Fibroblast of lung (primary cell): ENCODE results near the gene RHOJ. TPM values are rescaled to one million over a fixed set of nuclear protein-coding genes. Genes with fewer than 3 reads are reported as not detected.

Experiments used
- DNase-seq, 2 donors: peaks; one replicate each; pipeline versions ENCODE4 v3.0.0 to v3.0.0-alpha.2; 2010; ENCODE audit warnings: low read depth in 2 of 2
- H2AFZ ChIP-seq: 2 replicates; pipeline ENCODE4 v1.5.1; 2012; ENCODE audit warnings: low read length, control low read depth, inconsistent platforms
- H3K27ac ChIP-seq: 2 replicates; pipeline ENCODE4 v1.5.1; 2011; ENCODE audit warnings: low read length, control low read depth; ENCODE audit not compliant: insufficient read depth
- H3K27me3 ChIP-seq: 2 replicates; pipeline ENCODE4 v1.5.1; 2011; ENCODE audit warnings: mild to moderate bottlenecking, low read length; ENCODE audit not compliant: control insufficient read depth, insufficient read depth
- H3K36me3 ChIP-seq: 2 replicates; pipeline ENCODE4 v1.5.1; 2011; ENCODE audit warnings: low read length; ENCODE audit not compliant: control insufficient read depth, insufficient read depth
- H3K4me1 ChIP-seq: 2 replicates; pipeline ENCODE4 v1.5.1; 2011; ENCODE audit warnings: low read length; ENCODE audit not compliant: control insufficient read depth, insufficient read depth; ENCODE audit errors: extremely low read depth
- H3K4me2 ChIP-seq: 2 replicates; pipeline ENCODE4 v1.5.1; 2011; ENCODE audit warnings: low read length, control low read depth; ENCODE audit not compliant: insufficient read depth; ENCODE audit errors: extremely low read depth
- H3K4me3 ChIP-seq, 4 experiments: fragments of 200-600 bp in 1 of 4; sonication (generic) in 1 of 4; replicated peaks in 1 of 4; 2 replicates each; pipeline ENCODE4 v1.5.1; 2011 to 2016; ENCODE audit warnings: low read length in 4 of 4, low read depth in 3 of 4, mild to moderate bottlenecking in 3 of 4, control low read depth in 2 of 4, inconsistent platforms in 1 of 4, mixed read lengths in 1 of 4; ENCODE audit not compliant: insufficient read depth in 1 of 4; ENCODE audit errors: control extremely low read depth in 1 of 4
- H3K79me2 ChIP-seq: 2 replicates; pipeline ENCODE4 v1.5.1; 2012; ENCODE audit warnings: mild to moderate bottlenecking, low read length, inconsistent platforms; ENCODE audit not compliant: control insufficient read depth, insufficient read depth
- H3K9ac ChIP-seq: 2 replicates; pipeline ENCODE4 v1.5.1; 2011; ENCODE audit warnings: mild to moderate bottlenecking, low read length, control low read depth; ENCODE audit not compliant: insufficient read depth
- H3K9me3 ChIP-seq: 2 replicates; pipeline ENCODE4 v1.5.1; 2012; ENCODE audit warnings: low read depth, low read length; ENCODE audit not compliant: control insufficient read depth, insufficient read depth
- H4K20me1 ChIP-seq: 2 replicates; pipeline ENCODE4 v1.5.1; 2011; ENCODE audit warnings: low read length; ENCODE audit not compliant: control insufficient read depth, insufficient read depth; ENCODE audit errors: extremely low read depth
- CTCF ChIP-seq, 2 donors: IDR thresholded peaks in 1 of 2; conservative IDR thresholded peaks in 1 of 2; 1 replicate in 1 of 2; 2 replicates in 1 of 2; pipeline ENCODE4 v1.5.1; 2011 to 2012; ENCODE audit warnings: low read length in 2 of 2, control low read depth in 1 of 2, inconsistent platforms in 1 of 2, low read depth in 1 of 2, mild to moderate bottlenecking in 1 of 2
- EZH2 ChIP-seq: IDR thresholded peaks from 2 replicates; pipeline ENCODE4 v1.5.1; 2012; ENCODE audit warnings: low read length, control low read depth, mild to moderate bottlenecking; ENCODE audit errors: missing control alignments
- polyA plus RNA-seq, 2 donors: library from polyadenylated mRNA; depleted of rRNA in 1 of 2; stranded (reverse) in 1 of 2; unstranded in 1 of 2; fragments of >200 nt; gene quantifications; 2 replicates each; pipeline ENCODE4 v1.2.1, GENCODE V29; 2011 to 2012; ENCODE audit warnings: missing spikeins in 1 of 2
- total RNA-seq: library from RNA; depleted of rRNA; stranded (reverse); fragments of >200 nt; gene quantifications from 2 replicates; pipeline ENCODE4 v1.2.1, GENCODE V29; 2014

Gene RHOJ
- total and polyA plus RNA-seq, 2 donors (not counting 1 experiment from before 2014, with no cell fraction given) = 1.2 to 10.4 TPM

- Histone ChIP-seq H3K4me2 (no peak overlapping the region), H4K20me1 (no peaks in the 10 kb centered on the region), H3K4me1 (no peaks in the 10 kb centered on the region), H3K9me3 (no peaks in the 10 kb centered on the region), H2AFZ (no peak overlapping the region), H3K27ac (no peak overlapping the region), H3K9ac (no peak overlapping the region), H3K36me3 (no peaks in the 10 kb centered on the region), H3K79me2 (no peaks in the 10 kb centered on the region), H3K4me3 (no peak overlapping the region), H3K27me3 (no peaks in the 10 kb centered on the region)
- no peak for TF ChIP-seq EZH2
- no peak for TF ChIP-seq CTCF (conservative IDR thresholded peaks at IDR 0.05 in 1 of 2, IDR thresholded peaks at IDR 0.05 in 1 of 2; ENCODE audit: low read depth in 1 of 2, low read length in 2 of 2)
- no peak for DNase-seq
These were observed 88.6 kb downstream of the RHOJ start for GRCh38 chr14:63292805-63293204.

- no peak overlapping the region for H3K9ac ChIP-seq
- no peak for DNase-seq
- no peak overlapping the region for H2AFZ ChIP-seq
- H3K9me3 ChIP-seq = no peaks in the 10 kb centered on the region
- H3K79me2 ChIP-seq = no peaks in the 10 kb centered on the region
- no peaks in the 10 kb centered on the region for H3K36me3 ChIP-seq
- no peaks in the 10 kb centered on the region for H3K4me1 ChIP-seq
- H4K20me1 ChIP-seq = no peaks in the 10 kb centered on the region
- H3K27me3 ChIP-seq = no peaks in the 10 kb centered on the region
- TF ChIP-seq CTCF (conservative IDR thresholded peaks at IDR 0.05 in 1 of 2, IDR thresholded peaks at IDR 0.05 in 1 of 2; ENCODE audit: low read depth in 1 of 2, low read length in 2 of 2) = no peak
- no peak for TF ChIP-seq EZH2
- no peak overlapping the region for H3K4me3 ChIP-seq
- no peak overlapping the region for H3K4me2 ChIP-seq
- H3K27ac ChIP-seq = no peak overlapping the region
These were observed 91.0 kb downstream of the RHOJ start for GRCh38 chr14:63295231-63295685.

DNA sequence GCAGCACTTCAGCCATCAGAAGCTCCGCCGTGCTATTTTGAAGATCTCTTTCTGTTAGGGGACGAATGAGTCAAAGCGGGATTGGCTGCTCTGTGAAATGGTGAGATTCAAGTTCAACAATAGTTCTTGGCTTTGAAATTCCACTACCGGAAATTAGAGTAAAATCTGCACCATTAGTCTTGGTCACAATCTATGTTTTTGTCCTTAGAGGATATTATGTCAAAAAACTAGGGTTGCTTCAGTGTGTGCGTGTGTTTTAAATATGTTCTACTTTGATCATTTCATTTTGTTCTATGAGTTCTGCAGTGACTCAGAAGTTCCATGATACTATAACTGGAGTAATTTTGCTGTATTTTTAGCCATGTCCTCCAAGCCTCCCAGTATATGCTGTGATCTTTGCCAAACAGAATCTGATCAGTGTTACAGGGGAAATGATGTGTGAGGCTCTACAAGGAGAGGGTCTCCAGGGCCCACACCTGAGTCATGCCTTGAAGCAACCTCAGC is 91.9 kb downstream of the RHOJ start:
- no peak overlapping the region for H3K4me2 ChIP-seq
- H2AFZ ChIP-seq = no peak overlapping the region
- H3K9ac ChIP-seq = no peak overlapping the region
- H3K4me1 ChIP-seq = no peaks in the 10 kb centered on the region
- H4K20me1 ChIP-seq = no peaks in the 10 kb centered on the region
- no peak overlapping the region for H3K27ac ChIP-seq
- H3K36me3 ChIP-seq = no peaks in the 10 kb centered on the region
- no peaks in the 10 kb centered on the region for H3K79me2 ChIP-seq
- no peaks in the 10 kb centered on the region for H3K27me3 ChIP-seq
- DNase-seq = peak in 1 of 2 donors; percentile 19
- no peaks in the 10 kb centered on the region for H3K9me3 ChIP-seq
- no peak overlapping the region for H3K4me3 ChIP-seq
- TF ChIP-seq CTCF (conservative IDR thresholded peaks at IDR 0.05 in 1 of 2, IDR thresholded peaks at IDR 0.05 in 1 of 2; ENCODE audit: low read depth in 1 of 2, low read length in 2 of 2) (no peak), EZH2 (no peak)
